Measurements from ENCODE around the gene MAP3K3.

DNA sequence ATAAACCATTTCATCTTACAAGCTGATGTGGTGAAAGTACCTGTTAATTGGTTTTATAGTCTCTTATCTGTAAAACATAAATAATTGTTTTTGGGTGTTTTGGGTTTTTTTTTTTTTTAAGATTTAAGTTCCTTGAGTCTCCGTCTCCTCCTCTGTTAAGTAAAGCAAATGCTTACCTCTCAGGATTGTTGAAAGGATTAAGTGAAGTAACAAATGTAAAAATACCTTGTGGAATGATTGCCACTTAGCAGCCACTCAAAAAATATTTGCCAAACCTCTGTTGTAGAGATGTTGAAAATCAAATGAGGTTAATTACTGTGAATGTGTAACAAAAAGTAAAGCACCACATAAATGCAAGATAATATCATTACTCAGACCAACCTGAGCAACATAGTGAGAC, 58.5 kb downstream of the MAP3K3 start:
- TF ChIP-seq, protein P1, sequence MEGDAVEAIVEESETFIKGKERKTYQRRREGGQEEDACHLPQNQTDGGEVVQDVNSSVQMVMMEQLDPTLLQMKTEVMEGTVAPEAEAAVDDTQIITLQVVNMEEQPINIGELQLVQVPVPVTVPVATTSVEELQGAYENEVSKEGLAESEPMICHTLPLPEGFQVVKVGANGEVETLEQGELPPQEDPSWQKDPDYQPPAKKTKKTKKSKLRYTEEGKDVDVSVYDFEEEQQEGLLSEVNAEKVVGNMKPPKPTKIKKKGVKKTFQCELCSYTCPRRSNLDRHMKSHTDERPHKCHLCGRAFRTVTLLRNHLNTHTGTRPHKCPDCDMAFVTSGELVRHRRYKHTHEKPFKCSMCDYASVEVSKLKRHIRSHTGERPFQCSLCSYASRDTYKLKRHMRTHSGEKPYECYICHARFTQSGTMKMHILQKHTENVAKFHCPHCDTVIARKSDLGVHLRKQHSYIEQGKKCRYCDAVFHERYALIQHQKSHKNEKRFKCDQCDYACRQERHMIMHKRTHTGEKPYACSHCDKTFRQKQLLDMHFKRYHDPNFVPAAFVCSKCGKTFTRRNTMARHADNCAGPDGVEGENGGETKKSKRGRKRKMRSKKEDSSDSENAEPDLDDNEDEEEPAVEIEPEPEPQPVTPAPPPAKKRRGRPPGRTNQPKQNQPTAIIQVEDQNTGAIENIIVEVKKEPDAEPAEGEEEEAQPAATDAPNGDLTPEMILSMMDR (IDR thresholded peaks at IDR 0.05), result no peak
- no peak for TF ChIP-seq POLR2A (IDR thresholded peaks at IDR 0.05)

Measured in ovary (tissue), 3 donors.